GM13976 (cell line): ENCODE data around the gene PDCL3.

Experiments used
- DNase-seq: peaks from one replicate; pipeline ENCODE4 v3.0.0; 2012; ENCODE audit warnings: low spot score
- CTCF ChIP-seq: IDR thresholded peaks from 2 replicates; pipeline ENCODE4 v1.5.1; 2012; ENCODE audit warnings: borderline replicate concordance, mild to moderate bottlenecking; ENCODE audit not compliant: insufficient read depth; ENCODE audit errors: extremely low read depth, missing control alignments, control extremely low read depth
- in situ Hi-C: fragments of 300-500 bp; cut with MboI; formaldehyde crosslinking; loops from one replicate; pipeline ENCODE4 v1.12.0; 2022; ENCODE audit warnings: low sequenced_read_pairs, mixed read lengths, inconsistent platforms; ENCODE audit not compliant: unreplicated experiment

PDCL3 gene

DNA sequence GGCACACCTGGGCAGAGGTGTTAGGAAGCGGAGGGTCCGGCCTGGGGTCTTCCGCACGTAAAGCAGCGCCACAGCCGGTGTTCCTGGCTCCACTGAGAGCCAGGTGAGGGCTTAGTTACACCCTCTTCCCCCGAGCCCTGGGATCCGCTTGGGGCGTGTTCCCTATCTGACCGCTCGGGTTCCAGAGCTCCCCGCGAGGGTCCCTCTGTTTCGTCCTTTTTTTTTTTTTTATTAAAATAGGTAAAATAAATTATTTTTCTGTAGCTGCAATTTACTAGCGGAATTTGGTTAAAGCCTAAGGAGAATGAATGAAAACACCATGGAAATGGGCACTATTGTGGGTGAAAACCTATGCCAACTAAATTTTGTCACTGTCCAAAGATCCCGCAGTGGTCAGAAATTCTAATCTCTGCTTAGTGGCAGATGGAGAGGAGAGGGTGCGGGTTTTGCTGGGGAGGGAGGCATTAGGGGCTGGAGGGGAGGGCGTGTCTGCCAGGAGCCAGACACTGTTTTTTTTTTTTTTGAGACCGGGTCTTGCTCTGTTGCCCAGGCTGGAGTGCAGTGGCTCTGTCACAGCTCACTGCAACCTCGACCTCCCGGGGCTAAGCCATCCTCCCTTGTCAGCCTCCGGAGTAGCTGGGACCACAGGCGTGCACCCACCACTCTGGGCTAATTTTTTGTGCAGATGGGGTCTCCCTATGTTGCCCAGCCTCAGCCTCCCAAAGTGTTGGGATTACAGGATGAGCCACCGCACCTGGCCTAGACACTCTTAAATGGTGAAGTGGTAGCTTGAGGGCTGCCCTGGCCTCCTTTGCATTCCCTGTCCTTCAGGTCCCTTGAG, 834 bp downstream of the PDCL3 start:
- no peak for DNase-seq
- in situ Hi-C loops, result no loop called here
- TF ChIP-seq CTCF, result no peak

DNA sequence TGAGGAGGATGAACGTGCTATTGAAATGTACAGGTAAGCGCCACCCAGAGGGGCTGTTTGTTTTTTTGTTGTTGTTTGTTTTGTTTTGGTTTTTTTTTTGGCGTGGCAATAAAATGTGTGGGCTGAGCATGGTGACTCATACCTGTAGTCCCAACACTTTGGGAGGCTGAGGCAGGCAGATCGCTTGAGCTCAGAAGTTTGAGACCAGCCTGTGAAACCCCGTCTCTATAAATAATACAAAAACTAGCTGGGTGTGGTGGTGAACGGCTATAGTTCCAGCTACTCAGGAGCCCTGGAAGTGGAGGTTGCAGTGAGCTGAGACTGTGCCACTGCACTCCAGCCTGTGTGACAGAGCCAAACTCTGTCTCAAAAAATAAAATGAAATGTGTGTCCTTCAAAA, 6.2 kb downstream of the PDCL3 start:
- in situ Hi-C loops, result no loop called here
- no peak for DNase-seq
- no peak for TF ChIP-seq CTCF

DNA sequence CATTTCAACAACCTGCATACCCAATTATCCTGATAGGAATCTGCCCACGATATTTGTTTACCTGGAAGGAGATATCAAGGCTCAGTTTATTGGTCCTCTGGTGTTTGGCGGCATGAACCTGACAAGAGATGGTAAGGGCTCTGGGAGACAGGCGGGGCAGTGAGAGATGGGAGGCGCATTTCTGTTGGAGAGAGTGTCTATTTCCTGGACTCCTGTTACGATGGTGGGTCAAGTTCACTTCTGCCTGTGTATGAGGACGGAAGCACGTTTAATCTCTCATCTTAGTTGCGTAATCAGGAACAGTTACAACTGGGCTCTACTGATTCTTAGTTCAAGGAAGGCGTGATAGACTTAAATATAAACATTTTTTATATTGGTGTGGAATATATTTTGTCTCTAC, 8.9 kb downstream of the PDCL3 start:
- no peak for TF ChIP-seq CTCF
- in situ Hi-C loops, result no loop called here
- DNase-seq, result no peak

- in situ Hi-C loops, result no loop called here
- no peak for DNase-seq
- no peak for TF ChIP-seq CTCF
Measured at GRCh38 chr2:100577777-100578176, 15.0 kb downstream of the PDCL3 start.

DNA sequence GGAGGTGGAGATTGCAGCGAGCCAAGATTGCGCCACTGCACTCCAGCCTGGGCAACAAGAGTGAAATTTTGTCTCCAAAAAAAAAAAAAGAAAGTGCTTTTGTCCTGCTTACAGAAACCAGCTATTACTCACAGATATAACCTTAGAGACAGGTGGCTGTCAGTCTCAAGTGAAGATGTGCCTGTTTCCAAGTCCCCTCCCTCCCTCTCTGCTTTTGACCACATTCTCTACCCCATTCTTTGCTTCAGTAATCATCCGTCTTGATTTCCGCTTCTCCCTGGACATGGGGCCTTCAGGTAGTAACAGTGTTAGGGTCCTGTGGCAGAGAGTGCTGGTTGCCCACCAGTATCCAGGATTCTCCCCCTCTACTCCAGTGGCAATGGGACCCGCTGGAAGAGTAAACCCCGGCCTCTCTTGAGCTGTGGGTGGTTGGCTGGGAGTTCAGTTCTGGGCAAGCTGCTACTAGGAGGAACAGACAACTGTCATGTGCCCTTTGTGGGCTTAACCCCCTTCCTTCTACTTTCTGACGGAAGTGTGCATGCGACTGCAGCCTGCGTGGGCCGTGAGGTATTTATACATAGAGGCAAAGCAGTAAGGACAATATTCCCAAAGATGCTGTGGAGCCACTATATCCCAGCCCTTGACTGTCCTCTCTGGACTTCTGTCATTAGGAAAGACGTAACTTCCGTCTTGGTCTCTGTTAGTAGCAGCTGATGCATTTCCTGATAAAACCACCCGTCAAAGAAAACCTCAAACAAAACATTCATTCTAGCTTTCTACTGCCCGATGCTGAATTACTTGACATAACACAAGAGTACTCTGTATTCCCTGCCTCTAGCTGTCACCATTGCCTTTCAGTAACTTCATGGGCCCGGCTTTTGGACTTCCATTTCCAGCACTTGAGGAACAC, 17.8 kb downstream of the PDCL3 start:
- in situ Hi-C loops, result no loop called here

More for the DNA sequence above, 17.8 kb downstream of the PDCL3 start:
- no peak for TF ChIP-seq CTCF
- DNase-seq, result peak; percentile 66
